GM12878 (cell line): ENCODE measurements around the gene TMEM44. TPM values are rescaled to one million over a fixed set of nuclear protein-coding genes. Genes with fewer than 3 reads are reported as not detected.

Experiments
- ATAC-seq: fragments of 200-7000 bp; cut with Tn5 transposase; 3 replicates; pipeline ENCODE4 v1.9.1; 2020; ENCODE audit warnings: mild to moderate bottlenecking, moderate library complexity
- BruUV-seq: library from RNA; stranded (reverse); fragments of 400-500 nt; replicated peaks from 2 replicates; lab custom pipeline; 2021; lab: Mats Ljungman, UMichigan
- CTCF ChIA-PET: fragments of 300-600 bp; sonication (Branson Sonifier 250); formaldehyde crosslinking; extraction: SDS; loops from one replicate; lab custom pipeline; 2021; ENCODE audit warnings: inconsistent platforms; lab: Yijun Ruan, JAX
- POLR2A ChIA-PET: fragments of 350-600 bp; formaldehyde crosslinking; extraction: SDS; loops from one replicate; lab custom pipeline; 2021; ENCODE audit warnings: inconsistent platforms; lab: Charles Lee
- RAD21 ChIA-PET: fragments of 300-600 bp; sonication (Branson Sonifier 250); formaldehyde crosslinking; loops from one replicate; lab custom pipeline; 2023; ENCODE audit warnings: antibody characterized with exemption; ENCODE audit not compliant: unreplicated experiment; lab: Charles Lee
- SMC1A ChIA-PET: fragments of 300-600 bp; sonication (Branson Sonifier 250); formaldehyde crosslinking; loops from one replicate; lab custom pipeline; 2023; ENCODE audit not compliant: unreplicated experiment, uncharacterized antibody; lab: Charles Lee
- DNase-seq: peaks from one replicate; pipeline ENCODE4 v3.0.0-alpha.2; 2011; ENCODE audit warnings: low read depth, low spot score
- FAIRE-seq: peaks from 3 replicates; lab custom pipeline; 2011; peaks lifted over from hg19 to GRCh38; lab: Jason Lieb, UNC
- H2AFZ ChIP-seq: 2 replicates; pipeline ENCODE4 v1.6.0; 2011; ENCODE audit warnings: low read depth, low read length, control low read depth; ENCODE audit not compliant: control insufficient read depth
- H3K27ac ChIP-seq: 2 replicates; pipeline ENCODE4 v1.5.1; 2011; ENCODE audit warnings: control low read depth; ENCODE audit not compliant: control insufficient read depth, insufficient read depth
- H3K27me3 ChIP-seq, 2 experiments: replicated peaks in 1 of 2; 2 replicates each; pipeline versions ENCODE4 v1.6.0 to v1.6.1; 2011; ENCODE audit warnings: low read length in 1 of 2; ENCODE audit not compliant: control insufficient read depth in 2 of 2, insufficient read depth in 2 of 2
- H3K36me3 ChIP-seq, 2 experiments: 2 replicates each; pipeline ENCODE4 v1.5.1; 2011; ENCODE audit warnings: low read length in 1 of 2; ENCODE audit not compliant: control insufficient read depth in 2 of 2, insufficient read depth in 2 of 2
- H3K4me1 ChIP-seq: 2 replicates; pipeline ENCODE4 v1.6.1; 2011; ENCODE audit warnings: mild to moderate bottlenecking, low read length, moderate library complexity, mixed read lengths; ENCODE audit not compliant: control insufficient read depth, insufficient read depth
- H3K4me2 ChIP-seq: 2 replicates; pipeline ENCODE4 v1.6.0; 2011; ENCODE audit warnings: control low read depth; ENCODE audit not compliant: control insufficient read depth, insufficient read depth
- H3K4me3 ChIP-seq: fragments of 200-600 bp; sonication (generic); 2 replicates; pipeline ENCODE4 v1.5.1; 2016
- H3K79me2 ChIP-seq: 2 replicates; pipeline ENCODE4 v1.6.0; 2011; ENCODE audit warnings: low read length; ENCODE audit not compliant: control insufficient read depth, insufficient read depth
- H3K9ac ChIP-seq: 2 replicates; pipeline ENCODE4 v1.8.0; 2011; ENCODE audit warnings: low read length, control low read depth, mixed read lengths; ENCODE audit not compliant: control insufficient read depth, insufficient read depth
- H3K9me3 ChIP-seq: replicated peaks from 3 replicates; pipeline ENCODE4 v1.5.1; 2011; ENCODE audit warnings: mild to moderate bottlenecking, low read length; ENCODE audit not compliant: control insufficient read depth, insufficient read depth
- H4K20me1 ChIP-seq: 2 replicates; pipeline ENCODE4 v1.6.0; 2011; ENCODE audit not compliant: control insufficient read depth, insufficient read depth
- ASH2L ChIP-seq: fragments of 300-600, 200-600 bp; sonication (generic); IDR thresholded peaks from 2 replicates; pipeline ENCODE4 v1.6.1; 2017; ENCODE audit warnings: low read depth, mild to moderate bottlenecking, borderline replicate concordance
- CEBPB ChIP-seq, 2 experiments: fragments of 150-350 bp in 1 of 2; IDR thresholded peaks; 2 replicates each; pipeline ENCODE4 v1.6.1; 2012 to 2014; ENCODE audit warnings: low read depth in 2 of 2, low read length in 2 of 2, borderline replicate concordance in 1 of 2, inconsistent platforms in 1 of 2
- CHD1 ChIP-seq: IDR thresholded peaks from 2 replicates; pipeline ENCODE4 v1.6.1; 2012; ENCODE audit warnings: low read depth, low read length, improper control_type of control experiment
- MTA2 ChIP-seq: fragments of 450-650 bp; IDR thresholded peaks from 2 replicates; pipeline ENCODE4 v1.6.1; 2016; ENCODE audit warnings: low read depth, mild to moderate bottlenecking, moderate library complexity
- MYB ChIP-seq: fragments of 150-350 bp; IDR thresholded peaks from 2 replicates; pipeline ENCODE4 v1.6.1; 2014; ENCODE audit warnings: mild to moderate bottlenecking, low read depth, low read length, borderline replicate concordance
- PKNOX1 ChIP-seq: fragments of 450-650 bp; IDR thresholded peaks from 2 replicates; pipeline ENCODE4 v1.6.1; 2016; ENCODE audit warnings: mild to moderate bottlenecking
- WGBS: methylation state at CpG from one replicate; pipeline ENCODE4 v1.1.6; 2016; ENCODE audit warnings: low lambda C conversion rate; ENCODE audit not compliant: insufficient replicate concordance, insufficient coverage; ENCODE audit errors: missing lambda C conversion rate; 5-methylcytosine and 5-hydroxymethylcytosine counted together
- in situ Hi-C: fragments of 300-500 bp; cut with MboI; formaldehyde crosslinking; loops from 9 replicates; pipeline ENCODE4 v1.14.3; 2018; ENCODE audit warnings: mixed read lengths
- intact Hi-C: fragments of 100-400 bp; cut with micrococcal nuclease; formaldehyde crosslinking; loops from one replicate; pipeline ENCODE4 v1.14.2; 2022; ENCODE audit not compliant: unreplicated experiment
- polyA plus RNA-seq, 11 experiments: library from polyadenylated mRNA; depleted of rRNA in 4 of 11; unstranded in 6 of 11; stranded (reverse) in 5 of 11; fragments of >200 nt; fragmentation: Nextera tagmentation in 4 of 11; fragmentation: Illumina TruSeq in 1 of 11; extraction: Ambion mirVana in 4 of 11; extraction: Trizol in 1 of 11; gene quantifications; 1 replicate in 1 of 11; 2 replicates in 10 of 11; pipeline versions ENCODE4 v1.2.1 to v1.2.3, GENCODE V29; 2011 to 2016; ENCODE audit warnings: inconsistent platforms in 2 of 11, missing spikeins in 2 of 11, low read depth in 1 of 11
- total RNA-seq, 4 experiments: library from RNA; depleted of rRNA in 3 of 4; stranded (reverse); fragments of >200 nt in 3 of 4; fragmentation: Illumina TruSeq in 1 of 4; extraction: Trizol in 1 of 4; gene quantifications; 2 replicates each; pipeline versions ENCODE4 v1.2.1 to v1.2.3, GENCODE V29; 2013 to 2021

TMEM44 gene
- total and polyA plus RNA-seq, 10 of the 15 experiments (the other 5 are each of a cell fraction or from before 2014, with no cell fraction given): 0.57 to 8.3 (median 3.6) TPM

- ATAC-seq (no peak), FAIRE-seq (no peak), DNase-seq (no peak)
- RAD21 ChIA-PET: interaction anchor here (3.4 kb wide), 1 partner anchor 110 kb away, joined by 10 read pairs; no protein-coding TSS in a partner anchor
- Histone ChIP-seq H3K79me2 (peaks cover 14% of the 10 kb centered on the region), H3K27me3 (no peaks in the 10 kb centered on the region), H3K9me3 (no peaks in the 10 kb centered on the region), H2AFZ (no peak overlapping the region), H3K4me1 (no peaks in the 10 kb centered on the region), H4K20me1 (no peaks in the 10 kb centered on the region), H3K27ac (no peak overlapping the region), H3K36me3 (0 out of 4 replicates have a peak, but pooled peaks cover 0 to 3% of the 10 kb centered on the region in 2 experiments), H3K4me3 (no peak overlapping the region), H3K9ac (no peak overlapping the region), H3K4me2 (no peak overlapping the region)
- 93% methylated on average over 24 of the region's 24 CpGs for WGBS
- no peak for TF ChIP-seq MTA2
- no peak for TF ChIP-seq MYB
- no peak for TF ChIP-seq CHD1
- TF ChIP-seq ASH2L: no peak
- no peak for TF ChIP-seq PKNOX1
- TF ChIP-seq CEBPB (IDR thresholded peaks at IDR 0.05; ENCODE audit: borderline replicate concordance in 1 of 2, low read depth in 2 of 2, low read length in 2 of 2): no peak
- POLR2A ChIA-PET: no interaction called here
- intact Hi-C loops (no loop called here), in situ Hi-C loops (no loop called here)
- SMC1A ChIA-PET: interaction anchor here (0.6 to 1.7 kb wide), 4 partner anchors 41 to 851 kb away, joined by 3 to 4 read pairs (median 3); no protein-coding TSS in a partner anchor
- CTCF ChIA-PET: interaction anchor here (0.7 to 1.7 kb wide), 3 partner anchors 10 to 110 kb away, joined by 3 to 4 read pairs (median 3); no protein-coding TSS in a partner anchor
- no TSS peak for BruUV-seq
These were observed 50.9 kb downstream of the TMEM44 start for GRCh38 chr3:194582196-194582905.
